GM18511 (cell line): ENCODE results near the gene KCND2.
"Not testable (repeated sequence)": the region's sequence is repeated elsewhere in the genome, so short reads cannot be mapped to it uniquely, and the experiment has no call there.

ENCODE experiments used
- ATAC-seq: cut with Tn5 transposase; IDR thresholded peaks from one replicate; pipeline ENCODE4 v1.9.1; 2021; ENCODE audit warnings: mild to moderate bottlenecking, moderate library complexity; ENCODE audit not compliant: unreplicated experiment

Gene KCND2

GRCh38 chr7:120480472-120480871 lies 207.5 kb downstream of the KCND2 start:
- ATAC-seq, result no peak

GRCh38 chr7:120480930-120481329 lies 208.0 kb downstream of the KCND2 start:
- no peak for ATAC-seq

DNA sequence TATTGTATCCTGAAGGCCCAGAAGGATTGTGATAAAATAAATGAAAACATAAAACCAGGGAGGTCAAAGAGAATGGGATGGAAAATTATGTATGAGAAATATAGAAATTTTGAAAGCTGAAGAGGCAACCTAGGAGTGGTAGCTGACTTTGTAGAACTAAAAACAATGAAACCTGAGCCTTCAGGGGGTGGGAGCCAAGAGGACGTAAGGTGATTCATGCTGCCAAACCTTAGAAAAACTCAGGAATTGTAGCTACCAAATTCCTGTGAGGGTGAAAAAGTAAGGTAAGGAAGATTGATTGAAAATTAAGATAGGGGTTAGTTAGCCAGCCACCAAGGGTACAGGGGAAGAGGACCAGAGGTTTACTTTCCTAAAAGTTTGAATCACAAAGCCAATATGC lies 213.2 kb downstream of the KCND2 start:
- no peak for ATAC-seq

DNA sequence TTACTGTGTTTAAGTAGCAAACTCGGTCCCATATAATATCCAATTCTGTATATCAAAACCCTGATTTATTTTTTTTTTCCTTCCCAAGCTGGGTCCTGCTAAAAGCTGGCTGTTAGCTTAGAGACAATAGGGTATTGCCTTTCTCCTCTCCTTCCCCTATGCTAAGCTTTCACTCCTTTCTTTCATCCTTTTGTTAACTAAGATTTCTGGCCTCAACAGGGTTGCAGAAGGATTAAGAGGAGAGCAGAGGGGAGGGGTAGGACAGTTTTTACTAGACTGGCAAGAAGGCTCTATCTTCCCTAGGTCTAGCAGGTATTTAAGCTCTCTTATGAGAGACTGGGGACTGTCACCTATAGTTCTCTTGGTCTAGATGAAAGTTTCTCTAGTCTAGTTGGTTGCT lies 229.2 kb downstream of the KCND2 start:
- no peak for ATAC-seq

DNA sequence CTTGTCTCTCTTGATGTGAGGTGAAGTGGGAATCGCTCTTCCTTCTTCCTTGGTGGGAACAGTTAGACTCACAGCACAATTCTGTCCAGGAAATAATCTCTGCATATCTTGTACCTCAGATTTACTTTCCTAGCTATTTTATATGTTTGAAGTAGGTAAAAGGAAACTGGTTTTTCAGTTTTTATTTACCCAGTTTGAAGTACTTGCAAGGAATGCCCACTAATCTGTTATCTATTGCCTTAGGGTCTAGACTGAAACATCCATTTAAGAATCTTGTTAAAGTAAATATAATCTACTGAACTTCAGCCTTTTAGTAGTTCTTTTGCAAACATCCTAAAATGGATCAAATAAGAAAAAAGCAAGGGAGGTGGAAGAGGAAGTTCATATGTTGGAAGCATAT lies 229.8 kb downstream of the KCND2 start:
- no peak for ATAC-seq

DNA sequence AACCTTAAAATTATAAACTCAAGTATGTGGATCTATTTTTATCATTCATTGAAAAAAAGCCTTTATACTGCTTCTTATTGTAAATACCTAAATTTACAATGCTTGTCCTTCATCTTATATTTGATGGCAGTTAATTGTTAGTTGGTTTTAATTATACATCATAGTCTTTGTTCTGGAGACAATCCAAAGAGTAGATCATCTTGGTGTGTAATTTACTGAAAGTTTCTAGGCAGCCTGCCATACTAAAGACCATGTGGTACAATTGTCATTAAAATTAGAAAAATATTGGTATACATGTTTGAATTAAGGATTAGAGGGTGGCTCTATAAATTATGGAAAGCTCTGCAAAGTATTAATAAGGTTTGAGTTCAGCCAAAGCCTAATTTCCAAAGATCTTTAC lies 231.4 kb downstream of the KCND2 start:
- ATAC-seq, result no peak

DNA sequence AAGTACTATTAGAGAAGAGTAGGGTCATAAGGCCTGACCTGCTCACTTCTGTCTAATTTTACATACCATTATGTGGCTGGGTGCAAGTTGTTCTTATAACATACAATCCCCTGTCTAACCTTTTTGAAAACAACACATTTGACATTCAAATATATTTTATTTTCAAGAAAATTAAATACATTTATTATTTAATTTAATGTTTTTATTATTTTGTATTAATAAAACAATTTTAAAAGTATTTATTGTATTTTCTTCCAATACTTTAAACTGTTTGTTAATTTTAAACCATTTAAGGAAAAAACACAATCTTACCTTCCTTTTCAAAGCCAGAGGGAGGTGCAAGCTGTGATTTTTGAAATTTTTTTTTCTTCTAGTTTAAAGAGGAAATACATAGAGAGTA lies 232.8 kb downstream of the KCND2 start:
- ATAC-seq, result no peak

- no peak for ATAC-seq
These were observed 239.7 kb downstream of the KCND2 start for GRCh38 chr7:120512701-120513100.

DNA sequence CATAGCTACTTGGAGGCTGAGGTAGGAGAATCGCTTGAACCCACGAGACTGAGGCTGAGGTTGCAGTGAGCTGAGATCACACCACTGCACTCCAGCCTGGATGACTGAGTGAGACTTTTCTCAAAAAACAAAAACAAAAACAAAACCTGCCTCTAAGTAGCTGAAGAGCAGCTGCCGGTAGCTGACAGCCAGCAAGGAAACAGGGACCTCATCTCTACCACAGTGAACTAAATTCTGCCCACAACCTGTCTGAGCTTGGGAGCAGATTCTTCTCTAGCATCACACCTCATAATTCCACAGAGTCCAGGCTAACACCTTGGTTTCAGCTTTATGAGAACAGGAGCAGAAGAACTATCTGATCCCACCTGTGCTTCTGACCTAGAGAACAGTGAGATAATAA lies 246.2 kb downstream of the KCND2 start:
- no peak for ATAC-seq

- ATAC-seq, result no peak
These were observed 249.1 kb downstream of the KCND2 start for GRCh38 chr7:120521761-120522737.

DNA sequence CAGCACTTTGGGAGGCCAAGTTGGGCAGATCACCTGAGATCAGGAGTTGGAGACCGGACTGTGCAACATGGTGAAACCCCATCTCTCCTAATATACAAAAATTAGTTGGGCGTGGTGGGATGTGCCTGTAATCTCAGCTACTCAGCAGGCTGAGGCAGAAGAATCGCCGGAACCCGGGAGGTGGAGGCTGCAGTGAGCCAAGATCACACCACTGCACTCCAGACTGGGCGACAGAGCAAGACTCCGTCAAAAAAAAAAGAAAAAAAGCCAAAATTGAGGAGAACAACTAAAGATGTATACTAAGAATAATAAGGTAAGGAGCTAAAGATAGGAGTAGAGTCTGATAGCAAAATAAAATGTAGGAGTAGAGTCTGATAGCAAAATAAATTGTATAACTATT lies 251.0 kb downstream of the KCND2 start:
- no peak for ATAC-seq

DNA sequence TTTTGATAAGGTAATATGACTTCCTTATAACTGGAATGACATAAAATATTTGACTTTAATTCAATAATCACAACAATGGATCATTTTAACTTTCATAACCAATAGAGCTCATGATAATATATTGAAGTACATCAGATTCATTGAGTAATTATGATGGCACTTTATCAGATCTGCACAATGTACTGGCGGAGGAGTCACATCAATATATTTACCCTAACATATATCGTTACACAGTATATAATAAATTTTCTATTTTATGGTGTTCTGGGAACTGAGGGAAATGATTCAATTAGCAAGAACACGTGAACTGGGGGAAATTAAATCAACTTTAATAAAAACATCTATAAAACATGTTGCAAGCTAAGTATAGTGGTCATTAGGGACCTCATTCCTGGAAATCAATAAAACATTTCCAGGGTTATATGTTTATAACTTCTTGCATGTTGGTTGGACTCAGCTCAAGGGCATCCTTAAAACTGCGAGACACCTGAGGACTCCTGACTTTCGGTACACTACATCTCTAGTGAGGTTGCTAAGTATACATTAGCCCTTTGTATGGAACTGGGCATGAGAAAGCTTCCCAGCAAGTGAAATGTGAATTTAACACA lies 254.0 kb downstream of the KCND2 start:
- no peak for ATAC-seq

DNA sequence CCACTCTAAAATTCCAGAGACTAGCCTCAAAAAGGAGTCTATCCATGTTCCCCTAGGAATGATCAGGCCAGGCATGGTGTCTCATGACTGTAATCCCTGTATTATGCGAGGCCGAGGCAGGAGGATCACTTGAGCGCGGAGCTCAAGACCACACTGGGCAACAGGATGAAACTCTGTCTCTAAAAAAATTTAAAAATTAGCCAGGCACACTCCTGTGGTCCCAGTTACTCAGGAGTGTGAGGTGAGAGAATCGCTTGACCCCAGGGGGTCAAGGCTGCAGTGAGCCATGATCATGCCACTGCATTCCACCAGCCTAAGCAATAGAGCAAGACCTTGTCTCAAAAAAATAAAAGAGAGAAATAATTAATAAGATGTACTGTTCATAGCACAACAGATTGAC lies 256.8 kb downstream of the KCND2 start:
- no peak for ATAC-seq

- ATAC-seq, result no peak
These were observed 265.4 kb downstream of the KCND2 start for GRCh38 chr7:120538335-120538734.

GRCh38 chr7:120539321-120539720 lies 266.3 kb downstream of the KCND2 start:
- no peak for ATAC-seq

- ATAC-seq, result no peak
These were observed 274.6 kb downstream of the KCND2 start for GRCh38 chr7:120547605-120548004.

GRCh38 chr7:120550494-120551048 lies 277.6 kb downstream of the KCND2 start:
- peak; percentile 41 for ATAC-seq

GRCh38 chr7:120553491-120553890 lies 280.5 kb downstream of the KCND2 start:
- ATAC-seq, result peak; percentile 49

DNA sequence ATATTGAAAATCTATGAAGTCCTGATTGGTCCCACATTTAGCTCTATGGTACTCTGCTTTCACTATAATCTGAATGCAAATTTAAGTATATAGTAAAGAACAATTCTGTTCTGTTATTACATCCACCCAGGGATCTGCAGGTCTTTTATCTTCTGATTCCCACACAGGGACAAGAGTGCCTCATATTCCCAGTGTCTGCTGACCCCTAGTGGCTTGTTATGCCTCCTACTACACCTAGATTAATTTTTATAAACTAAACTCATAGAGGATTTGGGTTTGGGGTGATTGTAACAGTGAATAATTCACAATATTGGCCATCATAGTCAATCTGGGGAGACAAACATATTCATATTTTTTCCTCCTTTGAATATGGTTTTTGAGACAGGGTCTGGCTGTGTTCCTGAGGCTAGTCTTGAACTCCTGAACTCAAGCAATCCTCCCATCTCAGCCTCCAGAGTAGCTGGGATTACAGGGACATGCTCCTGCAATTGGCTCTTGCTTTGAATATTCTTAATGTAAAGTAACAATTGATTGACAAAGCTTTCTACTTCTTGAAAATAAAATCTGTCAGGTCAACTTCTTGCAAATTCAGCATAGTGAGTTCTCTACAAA lies 282.1 kb downstream of the KCND2 start:
- peak; percentile 61 for ATAC-seq

DNA sequence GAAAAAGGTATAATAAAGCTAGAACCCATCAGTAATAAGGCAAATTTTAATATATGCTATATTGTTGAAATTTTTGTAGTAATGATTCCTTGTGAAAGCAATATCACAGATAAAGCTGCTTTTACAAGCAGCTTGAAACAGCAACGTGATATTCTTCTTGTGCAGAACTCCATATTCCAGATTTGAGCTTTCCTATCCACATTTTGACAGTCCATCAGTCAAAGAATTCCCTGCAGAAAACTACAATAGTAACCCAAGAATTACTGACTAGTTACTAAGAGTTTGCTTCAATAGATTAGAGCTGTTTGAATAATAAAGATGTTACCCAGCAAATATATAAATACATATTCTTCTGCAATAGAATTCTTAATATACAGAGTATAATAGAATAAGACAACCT lies 291.2 kb downstream of the KCND2 start:
- no peak for ATAC-seq

DNA sequence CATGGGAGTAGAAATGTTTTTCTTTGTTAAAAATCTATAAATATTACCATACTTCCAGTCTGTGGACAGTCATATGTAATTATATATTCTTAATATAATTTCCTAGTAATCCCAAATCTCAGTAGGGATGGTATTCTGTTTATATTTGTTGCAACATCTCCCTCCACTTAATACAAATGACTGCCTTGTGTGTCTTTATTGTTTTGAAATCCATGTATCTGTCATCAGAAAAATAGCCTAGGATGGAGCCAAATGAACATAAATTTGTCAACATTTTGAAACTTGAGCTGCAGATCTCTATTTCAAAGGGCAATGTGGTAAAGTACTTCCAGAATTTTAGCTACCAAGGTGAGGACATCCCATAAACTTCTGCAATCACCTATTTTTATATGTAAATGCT lies 294.2 kb downstream of the KCND2 start:
- ATAC-seq, result no peak

DNA sequence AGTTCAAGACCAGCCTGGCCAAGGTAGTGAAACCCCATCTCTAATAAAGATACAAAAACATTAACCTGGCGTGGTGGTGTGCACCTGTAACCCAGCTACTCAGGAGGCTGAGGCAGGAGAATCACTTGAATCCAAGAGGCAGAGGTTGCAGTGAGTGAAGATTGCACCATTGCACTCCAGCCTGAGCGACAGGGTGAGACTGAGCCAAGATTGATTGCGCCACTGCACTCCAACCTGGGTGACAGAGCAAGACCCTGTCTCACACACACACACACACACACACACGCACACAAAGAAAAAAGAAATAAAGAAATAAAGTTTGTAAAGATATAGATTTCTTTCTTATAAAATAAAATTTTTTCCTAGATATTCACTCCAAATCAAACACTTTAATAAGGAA lies 305.7 kb downstream of the KCND2 start:
- not testable (repeated sequence) for ATAC-seq
